NCI-H2029 treated with DMSO at 0.1 percent for 48 hours (cell line): ENCODE measurements around the gene ZNF441.
A peak's percentile ranks its signal among the peaks of the same experiment; 100 is the strongest.
"Not testable (repeated sequence)": the region's sequence is repeated elsewhere in the genome, so short reads cannot be mapped to it uniquely, and the experiment has no call there.

Experiments
- DNase-seq: peaks from one replicate; lab custom pipeline; 2025; lab: John Stamatoyannopoulos, UW

ZNF441 gene

DNA sequence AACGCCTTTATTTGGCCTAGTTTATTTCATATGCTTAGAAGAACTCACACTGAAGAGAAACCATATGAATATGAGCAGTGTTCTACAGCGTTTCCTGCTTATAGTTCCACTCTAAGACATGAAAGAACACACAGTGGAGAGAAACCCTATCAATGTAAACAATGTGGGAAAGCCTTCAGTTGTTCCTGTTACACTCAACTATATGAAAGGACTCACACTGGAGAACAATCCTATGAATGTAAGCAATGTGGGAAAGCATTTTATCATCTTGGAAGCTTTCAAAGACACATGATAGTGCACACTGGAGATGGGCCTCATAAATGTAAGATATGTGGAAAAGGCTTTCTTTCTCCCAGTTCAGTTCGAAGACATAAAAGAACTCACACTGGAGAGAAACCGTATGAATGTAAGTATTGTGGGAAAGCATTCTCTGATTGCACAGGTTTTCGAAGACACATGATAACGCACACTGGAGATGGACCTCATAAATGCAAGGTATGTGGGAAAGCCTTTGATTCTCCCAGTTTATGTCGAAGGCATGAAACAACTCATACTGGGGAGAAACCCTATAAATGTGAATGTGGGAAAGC lies 13.7 kb downstream of the ZNF441 start:
- DNase-seq, result no peak

DNA sequence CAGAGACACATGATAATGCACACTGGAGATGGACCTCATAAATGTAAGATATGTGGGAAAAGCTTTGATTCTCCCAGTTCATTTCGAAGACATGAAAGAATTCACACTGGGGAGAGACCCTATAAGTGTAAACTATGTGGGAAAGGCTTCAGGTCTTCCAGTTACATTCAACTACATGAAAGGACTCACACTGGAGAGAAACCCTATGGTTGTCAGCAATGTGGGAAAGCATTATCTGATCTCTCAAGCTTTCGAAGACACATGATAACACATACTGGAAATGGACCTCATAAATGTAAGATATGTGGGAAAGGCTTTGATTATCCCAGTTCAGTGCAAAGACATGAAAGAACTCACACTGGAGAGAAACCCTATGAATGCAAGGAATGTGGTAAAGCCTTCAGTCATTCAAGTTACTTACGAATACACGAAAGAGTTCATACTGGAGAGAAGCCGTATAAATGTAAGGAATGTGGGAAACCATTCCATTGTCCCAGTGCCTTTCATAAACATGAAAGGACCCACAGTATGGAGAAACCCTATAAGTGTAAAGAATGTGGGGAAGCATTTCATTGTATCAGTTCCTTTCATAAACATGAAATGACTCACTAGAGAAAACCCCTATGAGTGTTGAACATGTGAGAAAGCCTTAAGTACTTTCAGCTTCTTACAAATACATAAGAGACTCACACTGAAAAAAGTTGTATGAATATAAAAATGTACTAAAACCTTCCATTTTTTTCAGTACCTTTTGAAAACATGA lies 14.7 kb downstream of the ZNF441 start:
- DNase-seq, result no peak

DNA sequence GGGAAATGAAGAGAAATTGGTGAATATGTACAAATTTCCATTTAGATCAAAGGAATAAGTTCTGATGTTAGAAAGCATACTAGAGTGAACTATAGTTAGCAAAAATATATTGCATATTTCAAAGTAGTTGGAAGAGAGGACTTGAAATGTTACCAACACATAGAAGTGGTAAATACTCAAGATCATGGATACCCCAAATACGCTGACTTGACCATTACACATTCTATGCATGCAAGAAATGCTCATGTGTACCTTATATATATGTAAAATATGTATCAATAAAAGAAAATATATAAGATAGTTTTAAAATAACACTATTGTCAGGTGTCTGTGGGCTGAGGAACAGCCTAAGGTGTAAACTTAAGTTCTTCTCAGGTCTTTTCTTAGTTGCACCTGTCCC lies 17.0 kb downstream of the ZNF441 start:
- DNase-seq, result no peak

DNA sequence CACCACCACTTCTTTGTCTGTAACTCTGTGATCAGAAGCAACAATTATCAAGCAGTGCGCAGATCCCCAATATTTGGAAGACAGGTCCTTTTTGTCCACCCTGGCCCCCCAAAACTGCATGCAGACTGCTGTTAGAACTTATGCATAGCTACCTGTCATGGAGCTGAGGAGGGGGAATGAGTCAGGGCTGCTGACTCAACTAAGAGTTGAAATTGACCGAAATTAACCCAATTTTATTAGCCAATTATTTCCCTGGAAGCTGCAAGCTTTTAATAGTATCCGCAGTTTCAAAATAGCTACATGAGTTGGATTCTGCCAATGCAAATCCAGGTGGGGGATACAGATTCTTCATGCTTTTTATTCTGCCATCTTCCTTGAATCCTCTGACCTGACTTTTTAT lies 17.6 kb downstream of the ZNF441 start:
- no peak for DNase-seq

DNA sequence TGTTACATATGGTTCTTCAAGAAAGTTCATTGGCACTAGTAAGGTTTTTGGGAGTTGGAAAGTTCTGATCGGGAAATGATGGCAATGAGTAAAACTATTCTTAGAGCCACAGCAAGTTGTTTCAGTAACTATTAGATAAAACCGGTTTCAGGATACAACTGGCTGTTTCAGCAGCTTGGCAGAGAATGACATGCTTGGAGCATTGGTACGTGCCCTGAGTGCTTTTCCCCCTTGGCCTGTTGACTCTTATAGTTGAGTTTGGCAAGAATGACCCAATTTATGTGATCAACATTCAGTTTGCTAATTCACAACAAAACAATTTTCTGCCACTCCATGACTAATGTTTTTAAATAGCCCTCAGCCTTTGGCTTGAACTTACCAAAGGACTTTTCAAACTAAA lies 20.7 kb downstream of the ZNF441 start:
- DNase-seq, result no peak

DNA sequence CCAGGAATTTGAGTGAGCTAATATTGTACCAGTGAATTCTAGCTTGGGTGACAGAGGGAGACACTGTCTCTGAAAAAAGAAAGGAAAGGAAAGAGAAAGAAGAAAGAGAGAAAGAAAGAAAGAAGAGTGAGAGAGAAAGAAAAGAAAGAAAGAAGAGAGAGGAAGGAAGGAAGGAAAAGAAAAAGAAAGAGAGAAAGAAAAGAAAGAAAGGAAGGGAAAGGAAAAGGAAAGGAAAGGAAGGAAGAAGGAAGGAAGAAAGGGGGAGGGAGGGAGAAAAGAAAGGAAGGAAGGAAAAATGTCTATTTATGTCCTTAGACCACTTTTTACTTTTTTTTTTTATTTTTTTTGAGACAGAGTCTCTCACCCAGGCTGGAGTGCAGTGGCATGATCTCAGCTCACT lies 26.1 kb downstream of the ZNF441 start:
- DNase-seq, result no peak

DNA sequence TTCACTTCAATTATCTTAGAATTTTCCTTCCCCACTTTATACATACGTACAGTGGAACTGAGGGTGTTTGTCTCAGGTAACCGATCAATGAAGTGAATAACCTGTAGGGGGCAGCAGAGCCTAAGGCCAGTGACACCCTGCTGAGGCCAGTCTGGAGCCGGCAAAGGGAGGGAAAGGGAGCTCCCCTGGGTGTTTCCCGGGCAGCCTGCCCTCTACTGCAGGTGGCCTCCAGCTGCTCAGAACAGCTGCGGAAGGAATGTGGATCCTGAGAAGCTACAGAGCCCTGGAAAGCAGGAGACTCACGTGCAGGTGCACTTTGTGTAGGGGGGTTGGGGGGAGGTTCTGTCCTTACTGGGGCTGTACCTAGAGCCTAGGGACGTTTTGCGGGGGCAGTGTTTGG lies 30.7 kb downstream of the ZNF441 start:
- peak; percentile 94 for DNase-seq

DNA sequence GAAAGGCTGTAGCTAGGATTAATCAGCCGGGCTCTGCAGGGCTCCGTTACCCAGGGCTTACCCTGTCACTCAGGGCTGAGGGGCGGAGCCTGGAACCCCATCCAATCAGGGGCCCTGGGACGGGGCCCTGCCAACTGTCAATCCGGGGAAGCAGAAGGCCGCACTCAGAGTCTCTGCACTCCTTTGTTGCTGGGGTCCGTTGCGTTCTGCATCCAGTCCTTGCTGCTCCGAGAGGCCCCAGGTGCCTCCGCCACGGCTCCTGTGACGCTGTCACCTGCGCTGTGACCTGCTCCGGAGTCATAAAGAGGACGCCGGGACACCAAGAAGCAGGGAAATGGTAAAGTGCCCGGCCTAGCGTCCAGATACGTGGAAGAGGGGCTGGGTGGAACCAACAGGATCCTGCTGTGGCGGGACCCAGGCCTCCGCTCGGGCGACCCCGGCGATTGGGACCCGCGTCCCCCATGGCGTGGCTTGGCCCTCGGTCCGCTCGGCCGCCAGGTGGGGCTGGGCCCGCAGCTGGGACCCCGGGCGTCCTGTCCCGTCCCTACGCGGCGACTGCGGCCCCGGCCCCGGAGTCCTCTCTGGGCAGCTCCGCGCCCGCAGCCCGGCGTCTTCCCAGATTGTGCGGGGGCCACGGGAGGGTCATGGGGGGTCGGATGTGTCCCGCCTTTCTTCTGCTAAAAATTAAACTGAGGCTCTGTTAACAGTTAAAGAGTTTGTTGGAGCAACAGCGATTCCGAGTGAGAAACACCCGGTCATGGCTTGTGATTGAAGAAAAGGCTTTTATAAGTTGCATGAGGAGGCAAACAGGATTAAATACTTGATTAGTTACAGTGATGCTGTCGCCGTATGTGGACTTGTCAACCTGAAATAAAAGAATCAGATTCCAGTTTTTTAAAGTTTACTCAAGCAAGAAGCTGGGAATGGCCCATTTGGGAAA lies 31.9 kb downstream of the ZNF441 start, which contains the start of gene ZNF491:
Gene ZNF491, plus strand, starts transcription at position 133 of the 940 bp plus-strand sequence. CDS start 7,431 bp downstream, outside the sequence.
- DNase-seq, result peak; percentile 83

DNA sequence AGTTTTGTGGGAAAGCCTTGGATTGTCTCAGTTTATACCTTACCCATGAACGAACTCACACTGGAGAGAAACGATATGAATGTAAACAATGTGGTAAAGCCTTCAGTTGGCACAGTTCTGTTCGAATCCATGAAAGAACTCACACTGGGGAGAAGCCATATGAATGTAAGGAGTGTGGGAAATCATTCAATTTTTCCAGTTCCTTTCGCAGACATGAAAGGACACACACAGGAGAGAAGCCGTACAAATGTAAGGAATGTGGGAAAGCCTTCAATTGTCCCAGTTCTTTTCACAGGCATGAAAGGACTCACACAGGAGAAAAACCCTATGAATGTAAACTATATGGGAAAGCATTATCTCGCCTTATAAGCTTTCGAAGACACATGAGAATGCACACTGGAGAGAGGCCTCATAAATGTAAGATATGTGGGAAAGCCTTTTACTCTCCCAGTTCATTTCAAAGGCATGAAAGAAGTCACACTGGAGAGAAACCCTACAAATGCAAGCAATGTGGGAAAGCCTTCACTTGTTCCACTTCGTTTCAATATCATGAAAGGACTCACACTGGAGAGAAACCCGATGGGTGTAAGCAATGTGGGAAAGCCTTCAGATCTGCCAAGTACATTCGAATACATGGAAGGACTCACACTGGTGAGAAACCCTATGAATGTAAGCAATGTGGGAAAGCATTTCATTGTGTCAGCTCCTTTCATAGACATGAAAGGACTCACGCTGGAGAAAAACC lies 39.7 kb downstream of the ZNF441 start:
- no peak for DNase-seq

DNA sequence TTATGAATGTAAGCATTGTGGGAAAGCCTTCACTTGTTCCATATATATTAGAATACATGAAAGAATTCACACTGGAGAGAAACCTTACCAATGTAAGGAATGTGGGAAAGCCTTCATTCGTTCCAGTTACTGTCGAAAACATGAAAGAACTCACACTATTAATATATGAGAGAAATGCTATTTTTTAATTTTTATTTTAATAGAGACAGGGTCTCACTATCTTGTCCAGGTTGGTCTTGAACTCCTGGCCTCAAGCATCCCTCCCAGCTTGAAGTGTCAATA lies 40.2 kb downstream of the ZNF441 start:
- DNase-seq, result no peak

DNA sequence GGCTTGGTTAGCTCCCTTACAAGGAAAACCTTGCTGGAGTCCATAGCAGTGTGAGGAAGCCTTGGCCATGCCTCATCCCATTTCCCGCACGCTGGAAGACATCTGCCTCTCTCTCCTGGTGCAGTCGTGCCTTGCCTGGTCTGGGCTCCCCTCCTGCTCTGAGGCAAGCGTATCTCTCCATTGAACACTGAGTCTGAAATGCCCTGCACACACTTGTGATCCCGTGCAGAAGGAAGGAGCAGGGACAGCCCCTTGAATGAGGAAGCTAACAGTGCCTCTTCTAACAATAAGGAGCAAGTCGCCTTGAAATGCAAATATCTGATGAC lies 46.9 kb downstream of the ZNF441 start:
- peak; percentile 39 for DNase-seq

DNA sequence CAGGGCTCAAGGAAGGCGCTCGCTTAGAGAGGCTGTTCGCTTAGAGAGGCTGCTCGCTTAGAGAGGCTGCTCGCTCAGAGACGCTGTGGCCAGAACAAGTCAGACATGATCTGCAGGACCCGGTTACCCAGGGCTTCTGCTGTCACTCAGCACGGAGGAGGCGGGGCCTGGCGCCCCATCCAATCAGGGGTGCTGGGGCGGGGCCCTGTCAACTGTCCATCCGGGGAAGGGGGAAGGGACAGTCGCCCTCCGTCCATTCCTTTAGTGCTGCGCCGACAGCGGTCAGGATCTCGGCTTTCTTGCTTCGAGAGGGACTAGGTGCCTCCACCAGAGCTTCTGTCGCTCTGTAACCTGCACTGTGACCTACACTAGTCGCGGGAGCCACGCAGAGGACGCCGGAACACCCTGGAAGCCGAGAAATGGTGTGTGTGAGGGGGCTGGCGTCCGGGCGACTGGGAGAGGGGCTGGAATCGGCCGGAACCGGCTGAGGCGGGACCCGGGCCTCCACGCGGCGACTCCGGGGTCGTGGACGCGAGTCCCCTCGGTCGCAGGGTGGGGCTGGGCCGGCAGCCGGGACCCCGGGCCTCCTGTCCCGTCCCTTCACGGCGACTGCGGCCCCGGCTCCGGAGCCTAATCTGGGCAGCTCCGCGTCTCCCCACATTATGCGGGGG lies 47.4 kb downstream of the ZNF441 start, which contains the start of gene ZNF440:
Gene ZNF440, plus strand, starts transcription at position 245 of the 671 bp plus-strand sequence. Its CDS starts 175 bp downstream, at position 420.
- peak; percentile 78 for DNase-seq

DNA sequence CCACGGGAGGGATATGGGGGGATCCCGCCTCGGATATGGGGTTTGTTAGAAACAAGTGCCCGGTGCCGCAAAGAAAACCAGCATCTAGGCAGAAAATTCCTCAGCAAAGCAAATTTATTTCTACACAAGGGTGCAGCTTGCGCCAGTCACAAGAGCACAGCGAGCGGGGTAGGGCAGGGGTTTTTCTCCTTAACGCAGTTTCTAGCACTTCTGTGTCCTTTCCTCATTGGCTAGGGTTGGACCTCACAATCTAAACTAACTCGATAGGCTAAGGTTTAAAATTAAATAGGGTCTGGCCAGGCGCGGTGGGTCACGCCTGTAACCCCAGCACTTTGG lies 47.9 kb downstream of the ZNF441 start:
- peak; percentile 17 for DNase-seq

DNA sequence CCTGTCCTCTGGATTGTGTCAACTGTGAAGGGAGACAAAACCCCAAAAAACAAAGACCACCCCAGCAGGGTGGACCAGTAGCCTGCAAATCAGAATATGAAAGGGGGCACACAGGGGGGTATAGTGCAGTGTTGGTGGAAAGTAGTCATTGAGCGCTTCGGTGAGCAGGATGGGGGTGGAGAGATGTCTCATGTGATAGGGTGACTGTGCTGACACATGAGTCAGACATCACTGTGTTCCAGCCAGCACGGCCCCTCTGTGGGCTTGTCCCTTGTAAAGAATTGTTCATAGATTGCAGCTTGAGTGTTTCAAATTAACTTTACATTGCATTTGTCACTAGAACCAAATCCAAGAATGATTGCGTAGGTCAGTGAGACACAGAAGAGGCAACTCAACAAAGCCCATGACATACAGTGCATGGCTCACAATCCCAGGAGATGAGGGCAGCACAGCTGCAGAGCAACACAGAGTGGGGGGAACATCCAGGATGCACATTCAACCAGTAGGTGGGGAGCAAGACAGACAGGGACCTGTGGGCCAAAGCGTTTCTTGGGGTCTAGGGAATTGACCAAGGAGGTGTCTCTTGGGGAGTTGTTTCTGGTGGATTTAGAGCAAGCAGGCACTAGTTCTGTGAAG lies 54.8 kb downstream of the ZNF441 start:
- DNase-seq, result no peak

DNA sequence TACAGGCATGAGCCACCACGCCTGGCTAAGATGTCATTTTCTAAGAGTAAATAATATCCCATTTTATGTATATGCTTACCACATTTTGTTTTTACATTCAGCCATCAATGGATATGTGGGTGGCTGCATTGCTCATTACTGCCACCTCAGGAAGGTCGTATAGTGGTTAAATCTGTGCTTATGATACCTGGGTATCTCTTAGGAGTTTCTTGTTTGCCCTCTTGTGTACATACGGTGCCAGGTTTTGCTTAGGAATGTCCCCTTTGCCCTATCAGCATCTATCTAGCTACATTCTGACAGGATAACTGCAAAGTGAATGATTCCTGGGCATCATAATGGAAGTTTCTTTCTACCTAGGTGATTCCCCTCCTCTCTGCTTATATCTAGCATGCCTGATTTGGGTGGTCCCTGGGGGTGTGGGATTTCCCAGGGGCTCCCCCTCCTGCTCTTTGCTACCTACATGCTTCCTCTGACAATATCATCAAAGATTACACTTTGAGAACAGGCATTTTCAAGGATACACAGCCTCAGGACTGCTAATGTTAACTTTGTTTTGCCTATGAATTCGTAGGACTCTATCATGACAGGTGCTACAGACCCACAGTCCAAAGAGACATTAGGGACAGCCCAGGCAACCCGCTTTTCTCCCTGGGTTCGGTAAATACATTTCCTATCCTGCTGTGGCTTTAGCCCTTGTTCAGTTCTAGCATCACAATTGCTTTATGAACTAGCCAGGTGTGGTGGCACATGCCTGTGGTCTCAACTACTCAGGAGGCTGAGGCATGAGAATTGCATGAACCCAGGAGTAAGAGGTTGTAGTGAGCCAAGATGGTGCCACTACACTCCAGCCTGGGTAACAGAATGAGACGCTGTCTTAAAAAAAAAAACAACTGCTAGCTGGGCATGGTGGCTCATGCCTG lies 62.4 kb downstream of the ZNF441 start:
- not testable (repeated sequence) for DNase-seq

DNA sequence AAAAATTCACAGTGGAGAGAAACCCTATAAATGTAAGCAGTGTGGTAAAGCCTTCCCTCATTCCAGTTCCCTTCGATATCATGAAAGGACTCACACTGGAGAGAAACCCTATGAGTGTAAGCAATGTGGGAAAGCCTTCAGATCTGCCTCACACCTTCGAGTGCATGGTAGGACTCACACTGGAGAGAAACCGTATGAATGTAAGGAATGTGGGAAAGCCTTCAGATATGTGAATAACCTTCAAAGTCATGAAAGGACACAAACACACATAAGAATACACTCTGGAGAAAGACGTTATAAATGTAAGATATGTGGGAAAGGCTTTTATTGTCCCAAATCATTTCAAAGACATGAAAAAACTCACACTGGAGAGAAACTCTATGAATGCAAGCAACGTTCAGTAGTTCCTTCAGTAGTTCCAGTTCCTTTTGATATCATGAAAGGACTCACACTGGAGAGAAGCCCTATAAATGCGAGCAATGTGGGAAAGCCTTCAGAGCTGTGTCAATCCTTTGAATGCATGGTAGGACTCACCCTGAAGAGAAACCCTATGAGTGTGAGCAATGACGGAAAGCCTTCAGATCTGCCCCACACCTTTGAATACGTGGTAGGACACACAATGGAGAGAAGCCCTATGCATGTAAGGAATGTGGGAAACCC lies 65.6 kb downstream of the ZNF441 start:
- DNase-seq, result no peak

DNA sequence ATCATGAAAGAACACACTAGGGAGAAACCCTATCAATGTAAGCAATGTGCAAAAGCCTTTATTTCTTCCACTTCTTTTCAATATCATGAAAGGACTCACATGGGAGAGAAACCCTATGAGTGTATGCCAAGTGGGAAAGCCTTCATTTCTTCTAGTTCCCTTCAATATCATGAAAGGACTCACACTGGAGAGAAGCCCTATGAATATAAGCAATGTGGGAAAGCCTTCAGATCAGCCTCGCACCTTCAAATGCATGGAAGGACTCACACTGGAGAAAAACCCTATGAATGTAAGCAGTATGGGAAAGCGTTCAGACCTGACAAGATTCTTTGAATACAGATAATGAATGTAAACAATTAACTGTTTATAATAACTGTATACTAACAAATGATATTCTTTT lies 66.7 kb downstream of the ZNF441 start:
- no peak for DNase-seq
